ENCODE results near the gene IDE. TPM values are rescaled to one million over a fixed set of nuclear protein-coding genes. Genes with fewer than 3 reads are reported as not detected.
"Not testable (repeated sequence)": the region's sequence is repeated elsewhere in the genome, so short reads cannot be mapped to it uniquely, and the experiment has no call there.

Gene IDE
- total RNA-seq, 1 donor from 2014 or later, result 17.2 TPM

DNA sequence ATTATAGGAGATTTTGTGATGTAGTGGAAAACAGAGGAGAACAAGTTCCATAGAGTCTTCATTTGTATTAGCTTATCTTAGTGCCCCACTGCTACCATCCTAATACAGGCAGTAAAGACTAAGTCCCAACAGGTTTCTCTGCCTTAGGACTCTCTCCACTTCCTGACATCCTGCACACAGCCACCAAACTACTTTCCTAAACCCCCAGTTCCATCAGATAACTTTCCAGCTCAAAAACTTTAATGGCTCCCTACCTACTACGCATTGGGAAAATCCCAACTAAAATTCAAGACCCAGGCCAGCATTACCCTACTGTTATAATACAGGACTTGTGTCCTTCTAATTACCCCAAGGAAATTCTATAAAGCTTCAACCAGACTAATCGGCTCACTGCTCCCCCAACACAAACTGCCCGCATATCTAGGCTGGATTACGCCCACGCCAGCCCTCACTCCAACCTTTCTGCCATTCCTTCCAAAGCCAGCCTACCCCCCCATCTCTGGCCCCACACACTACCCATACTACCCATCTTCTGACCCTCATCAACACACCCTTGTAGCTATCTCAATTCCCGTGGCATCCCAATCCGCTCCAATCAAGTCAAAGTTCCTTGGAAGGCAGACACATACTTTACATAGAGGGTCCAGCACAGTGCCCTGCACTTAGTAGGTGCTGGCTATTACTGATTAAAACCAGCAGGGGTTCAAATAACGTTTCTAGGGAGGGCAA is 1.4 kb downstream of the IDE start:
- Mint-ChIP-seq H3K27me3 (ENCODE audit: unreplicated experiment) (peaks cover 9% of the 10 kb centered on the region), H3K4me3 (ENCODE audit: unreplicated experiment) (peak overlapping the region; percentile 76), H3K9me3 (ENCODE audit: unreplicated experiment) (no peaks in the 10 kb centered on the region), H3K27ac (ENCODE audit: unreplicated experiment) (no peak overlapping the region), H3K36me3 (ENCODE audit: unreplicated experiment) (no peaks in the 10 kb centered on the region), H3K4me1 (ENCODE audit: low read depth, unreplicated experiment) (peaks cover 6% of the 10 kb centered on the region)
- TF ChIP-seq, protein P1, sequence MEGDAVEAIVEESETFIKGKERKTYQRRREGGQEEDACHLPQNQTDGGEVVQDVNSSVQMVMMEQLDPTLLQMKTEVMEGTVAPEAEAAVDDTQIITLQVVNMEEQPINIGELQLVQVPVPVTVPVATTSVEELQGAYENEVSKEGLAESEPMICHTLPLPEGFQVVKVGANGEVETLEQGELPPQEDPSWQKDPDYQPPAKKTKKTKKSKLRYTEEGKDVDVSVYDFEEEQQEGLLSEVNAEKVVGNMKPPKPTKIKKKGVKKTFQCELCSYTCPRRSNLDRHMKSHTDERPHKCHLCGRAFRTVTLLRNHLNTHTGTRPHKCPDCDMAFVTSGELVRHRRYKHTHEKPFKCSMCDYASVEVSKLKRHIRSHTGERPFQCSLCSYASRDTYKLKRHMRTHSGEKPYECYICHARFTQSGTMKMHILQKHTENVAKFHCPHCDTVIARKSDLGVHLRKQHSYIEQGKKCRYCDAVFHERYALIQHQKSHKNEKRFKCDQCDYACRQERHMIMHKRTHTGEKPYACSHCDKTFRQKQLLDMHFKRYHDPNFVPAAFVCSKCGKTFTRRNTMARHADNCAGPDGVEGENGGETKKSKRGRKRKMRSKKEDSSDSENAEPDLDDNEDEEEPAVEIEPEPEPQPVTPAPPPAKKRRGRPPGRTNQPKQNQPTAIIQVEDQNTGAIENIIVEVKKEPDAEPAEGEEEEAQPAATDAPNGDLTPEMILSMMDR (IDR thresholded peaks at IDR 0.05; ENCODE audit: partially characterized antibody, unreplicated experiment), result no peak
- DNase-seq, result no peak

DNA sequence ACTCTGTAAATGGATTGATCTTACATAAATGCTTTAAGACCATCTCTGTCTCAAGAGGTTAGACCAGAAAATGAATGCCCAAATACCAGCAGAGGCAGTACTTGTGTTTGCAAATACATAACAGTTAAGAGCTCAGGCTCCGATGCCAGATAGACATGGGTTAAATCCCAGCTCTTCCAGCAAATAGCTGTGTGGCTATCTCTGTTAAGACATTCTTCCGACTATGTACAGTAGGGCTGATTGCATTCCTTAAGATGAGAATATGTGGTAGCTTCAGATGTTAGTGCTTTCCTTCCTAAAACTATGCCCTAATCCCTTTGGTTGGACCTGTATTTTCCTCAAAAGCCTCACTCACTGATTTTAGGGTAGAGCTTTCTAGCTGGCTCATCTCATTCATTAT is 2.2 kb downstream of the IDE start:
- no peak for DNase-seq
- Mint-ChIP-seq H3K9me3 (ENCODE audit: unreplicated experiment) (no peaks in the 10 kb centered on the region), H3K4me3 (ENCODE audit: unreplicated experiment) (no peak overlapping the region), H3K27ac (ENCODE audit: unreplicated experiment) (no peak overlapping the region), H3K27me3 (ENCODE audit: unreplicated experiment) (peaks cover 11% of the 10 kb centered on the region), H3K36me3 (ENCODE audit: unreplicated experiment) (no peaks in the 10 kb centered on the region), H3K4me1 (ENCODE audit: low read depth, unreplicated experiment) (peaks cover 6% of the 10 kb centered on the region)
- TF ChIP-seq, protein P1 (IDR thresholded peaks at IDR 0.05; ENCODE audit: partially characterized antibody, unreplicated experiment), result no peak

DNA sequence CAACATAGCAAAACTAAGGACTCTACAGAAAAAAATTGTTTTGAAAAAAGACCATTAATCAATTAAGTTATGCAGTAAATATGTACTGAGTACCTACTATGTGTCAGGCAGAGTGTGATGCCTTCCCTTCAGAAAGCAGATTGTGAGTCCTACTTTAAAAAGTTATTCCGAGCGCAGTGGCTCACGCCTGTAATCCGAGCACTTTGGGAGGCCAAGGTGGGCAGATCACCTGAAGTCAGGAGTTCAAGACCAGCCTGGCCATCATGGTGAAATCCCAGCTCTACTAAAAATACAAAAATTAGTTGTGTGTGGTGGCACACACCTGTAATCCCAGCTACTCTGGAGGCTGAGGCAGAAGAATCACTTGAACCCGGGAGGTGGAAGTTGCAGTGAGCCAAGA is 4.2 kb downstream of the IDE start:
- DNase-seq; H3K9me3 Mint-ChIP-seq (ENCODE audit: unreplicated experiment); H3K36me3 Mint-ChIP-seq (ENCODE audit: unreplicated experiment); H3K4me3 Mint-ChIP-seq (ENCODE audit: unreplicated experiment); H3K27ac Mint-ChIP-seq (ENCODE audit: unreplicated experiment); H3K27me3 Mint-ChIP-seq (ENCODE audit: unreplicated experiment); H3K4me1 Mint-ChIP-seq (ENCODE audit: low read depth, unreplicated experiment): not testable (repeated sequence)

DNA sequence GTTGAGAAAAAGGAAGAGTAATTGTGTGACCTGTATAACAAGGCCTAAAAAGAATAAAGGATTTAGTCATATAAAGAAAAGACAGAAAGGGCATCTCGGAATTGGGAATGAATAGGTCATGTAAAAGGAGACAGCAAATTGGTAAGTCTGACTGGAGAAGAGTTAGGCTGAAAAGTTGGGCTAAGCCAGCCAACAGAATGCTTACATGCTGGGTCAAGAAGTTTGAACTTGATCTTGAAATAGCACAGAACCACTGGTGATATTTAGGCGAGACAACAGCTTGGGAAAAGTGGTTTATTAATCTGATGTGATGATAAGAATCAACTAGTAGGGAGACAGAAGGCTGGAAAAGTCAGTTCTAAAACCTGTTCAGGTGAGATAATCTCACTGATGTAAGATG is 4.8 kb downstream of the IDE start:
- Mint-ChIP-seq H3K27ac (ENCODE audit: unreplicated experiment) (no peak overlapping the region), H3K4me1 (ENCODE audit: low read depth, unreplicated experiment) (peaks cover 6% of the 10 kb centered on the region), H3K9me3 (ENCODE audit: unreplicated experiment) (no peaks in the 10 kb centered on the region), H3K4me3 (ENCODE audit: unreplicated experiment) (no peak overlapping the region), H3K27me3 (ENCODE audit: unreplicated experiment) (peaks cover 7% of the 10 kb centered on the region), H3K36me3 (ENCODE audit: unreplicated experiment) (no peaks in the 10 kb centered on the region)
- TF ChIP-seq, protein P1 (IDR thresholded peaks at IDR 0.05; ENCODE audit: partially characterized antibody, unreplicated experiment), result no peak
- DNase-seq, result no peak

DNA sequence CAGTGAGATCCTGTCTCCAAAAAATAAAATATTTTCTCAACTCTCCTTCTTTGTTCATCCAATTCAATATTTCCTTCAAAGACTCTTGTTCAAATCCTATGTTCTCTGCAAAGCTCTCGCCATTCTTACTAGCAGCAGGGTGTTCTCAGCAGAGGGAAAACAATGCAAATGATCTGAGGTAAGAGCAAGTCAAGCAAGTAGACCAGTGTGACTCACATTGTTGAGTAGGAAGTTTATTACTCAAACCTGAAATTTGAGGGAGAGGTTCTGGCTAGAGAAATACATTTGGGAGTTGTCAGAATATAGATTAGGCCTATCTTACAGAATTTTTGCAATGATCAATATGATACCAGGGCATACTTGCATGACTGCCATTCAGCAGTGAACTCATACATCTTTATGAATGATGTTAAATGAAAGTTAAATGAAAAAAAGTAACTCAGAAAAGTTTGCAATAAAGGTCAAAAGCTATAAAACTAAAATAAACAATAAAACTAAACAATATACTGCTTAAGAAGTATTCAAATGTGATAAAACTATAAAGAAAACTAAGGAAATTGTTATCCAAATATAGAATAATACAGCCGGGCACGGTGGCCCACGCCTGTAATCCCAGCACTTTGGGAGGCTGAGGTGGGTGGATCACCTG is 5.8 kb downstream of the IDE start:
- no peak for DNase-seq
- Mint-ChIP-seq H3K9me3 (ENCODE audit: unreplicated experiment) (no peaks in the 10 kb centered on the region), H3K27me3 (ENCODE audit: unreplicated experiment) (peaks cover 7% of the 10 kb centered on the region), H3K27ac (ENCODE audit: unreplicated experiment) (no peak overlapping the region), H3K4me1 (ENCODE audit: low read depth, unreplicated experiment) (peaks cover 6% of the 10 kb centered on the region), H3K4me3 (ENCODE audit: unreplicated experiment) (no peak overlapping the region), H3K36me3 (ENCODE audit: unreplicated experiment) (no peaks in the 10 kb centered on the region)
- TF ChIP-seq, protein P1 (IDR thresholded peaks at IDR 0.05; ENCODE audit: partially characterized antibody, unreplicated experiment), result no peak

All from glutamatergic neuron (in vitro differentiated cells).